AG09319 (cell line): Measurements from ENCODE around the gene PRICKLE3.

Source experiments
- DNase-seq: peaks from one replicate; pipeline ENCODE4 v3.0.0-alpha.2; 2010; ENCODE audit warnings: low read depth; ENCODE audit errors: extremely low read depth
- CTCF ChIP-seq: IDR thresholded peaks from 2 replicates; pipeline ENCODE4 v1.5.1; 2011; ENCODE audit warnings: low read depth, mild to moderate bottlenecking, inconsistent platforms, low read length, moderate library complexity

Gene PRICKLE3

GRCh38 chrX:49228185-49228584, 42.0 kb upstream of the PRICKLE3 start:
- TF ChIP-seq CTCF: no peak
- no peak for DNase-seq

- TF ChIP-seq CTCF: no peak
- DNase-seq: no peak
Observed at GRCh38 chrX:49227726-49228125, 41.6 kb upstream of the PRICKLE3 start.

- no peak for DNase-seq
- TF ChIP-seq CTCF: no peak
Observed at GRCh38 chrX:49226946-49227345, 40.8 kb upstream of the PRICKLE3 start.

GRCh38 chrX:49225858-49226257, 39.7 kb upstream of the PRICKLE3 start:
- no peak for TF ChIP-seq CTCF
- no peak for DNase-seq

GRCh38 chrX:49221868-49222267, 35.7 kb upstream of the PRICKLE3 start:
- no peak for DNase-seq
- TF ChIP-seq CTCF: no peak

- no peak for TF ChIP-seq CTCF
Observed at GRCh38 chrX:49220100-49220499, 33.9 kb upstream of the PRICKLE3 start.

GRCh38 chrX:49214996-49215526, 28.9 kb upstream of the PRICKLE3 start:
- TF ChIP-seq CTCF: no peak
- DNase-seq: no peak

More at GRCh38 chrX:49220100-49220499, 33.9 kb upstream of the PRICKLE3 start:
- no peak for DNase-seq
